IMR-90 (cell line): ENCODE results near the gene NOL9. TPM values are rescaled to one million over a fixed set of nuclear protein-coding genes. Genes with fewer than 3 reads are reported as not detected.
"Not testable (repeated sequence)": the region's sequence is repeated elsewhere in the genome, so short reads cannot be mapped to it uniquely, and the experiment has no call there.

Experiments
- ATAC-seq: fragments of 200-7000 bp; cut with Tn5 transposase; 2 replicates; pipeline ENCODE4 v1.9.1; 2020; ENCODE audit warnings: low read depth, mild to moderate bottlenecking, moderate library complexity
- BruUV-seq: library from RNA; stranded (reverse); fragments of 400-500 nt; replicated peaks from 2 replicates; lab custom pipeline; 2021; lab: Mats Ljungman, UMichigan
- CTCF ChIA-PET: fragments of 300-600 bp; formaldehyde crosslinking; extraction: SDS; loops from one replicate; lab custom pipeline; 2021; ENCODE audit warnings: antibody characterized with exemption; lab: Yijun Ruan, JAX
- POLR2A ChIA-PET: fragments of 300-600 bp; sonication (Branson Sonifier 250); formaldehyde crosslinking; loops from one replicate; lab custom pipeline; 2022; ENCODE audit warnings: antibody characterized with exemption; ENCODE audit not compliant: unreplicated experiment; lab: Charles Lee
- DNase-seq: peaks from one replicate; pipeline ENCODE4 v3.0.0; 2013
- H2AFZ ChIP-seq: replicated peaks from 2 replicates; pipeline ENCODE3; 2013; ENCODE audit warnings: low read length, mild to moderate bottlenecking; ENCODE audit not compliant: poor library complexity
- H2AK5ac ChIP-seq: 2 replicates; pipeline ENCODE4 v1.6.1; 2013; ENCODE audit warnings: low read depth, low read length, inconsistent platforms
- H2AK9ac ChIP-seq: replicated peaks from 2 replicates; pipeline ENCODE3; 2013; ENCODE audit warnings: mild to moderate bottlenecking, low read depth, low read length, moderate library complexity; ENCODE audit not compliant: poor library complexity
- H2BK120ac ChIP-seq: 2 replicates; pipeline ENCODE4 v1.6.1; 2013; ENCODE audit warnings: low read depth, low read length, inconsistent platforms
- H2BK15ac ChIP-seq: 3 replicates; pipeline ENCODE4 v1.6.1; 2013; ENCODE audit warnings: low read depth, low read length, inconsistent platforms
- H2BK20ac ChIP-seq: 2 replicates; pipeline ENCODE4 v1.6.1; 2013; ENCODE audit warnings: low read depth, mild to moderate bottlenecking, inconsistent platforms, low read length, moderate library complexity
- H2BK5ac ChIP-seq: 2 replicates; pipeline ENCODE4 v1.6.1; 2013; ENCODE audit warnings: mild to moderate bottlenecking, low read depth, low read length, inconsistent platforms; ENCODE audit not compliant: poor library complexity, severe bottlenecking
- H3K14ac ChIP-seq: replicated peaks from 2 replicates; pipeline ENCODE4 v1.6.1; 2013; ENCODE audit warnings: low read depth, low read length, inconsistent platforms
- H3K18ac ChIP-seq: 2 replicates; pipeline ENCODE4 v1.6.1; 2013; ENCODE audit warnings: low read depth, low read length, control low read depth
- H3K23ac ChIP-seq: 2 replicates; pipeline ENCODE4 v1.6.1; 2013; ENCODE audit warnings: low read depth, low read length, inconsistent platforms
- H3K27ac ChIP-seq: 2 replicates; pipeline ENCODE4 v1.5.1; 2013; ENCODE audit warnings: mild to moderate bottlenecking, control low read depth, low read length; ENCODE audit not compliant: insufficient read depth
- H3K27me3 ChIP-seq: 2 replicates; pipeline ENCODE4 v1.6.1; 2013; ENCODE audit warnings: low read length; ENCODE audit not compliant: control insufficient read depth, insufficient read depth
- H3K36me3 ChIP-seq: 2 replicates; pipeline ENCODE4 v1.6.1; 2013; ENCODE audit warnings: low read length, mixed read lengths; ENCODE audit not compliant: control insufficient read depth, insufficient read depth
- H3K4ac ChIP-seq: 2 replicates; pipeline ENCODE4 v1.6.1; 2013; ENCODE audit warnings: low read depth, low read length, inconsistent platforms
- H3K4me1 ChIP-seq: 2 replicates; pipeline ENCODE4 v1.6.1; 2013; ENCODE audit warnings: low read length, mixed read lengths; ENCODE audit not compliant: control insufficient read depth, insufficient read depth
- H3K4me2 ChIP-seq: 2 replicates; pipeline ENCODE4 v1.6.1; 2013; ENCODE audit warnings: low read depth, mild to moderate bottlenecking, control low read depth, low read length, moderate library complexity
- H3K4me3 ChIP-seq: 2 replicates; pipeline ENCODE4 v1.5.1; 2013; ENCODE audit warnings: low read depth, mild to moderate bottlenecking, control low read depth, low read length, moderate library complexity; ENCODE audit not compliant: insufficient read depth
- H3K56ac ChIP-seq: 2 replicates; pipeline ENCODE4 v1.6.1; 2013; ENCODE audit warnings: low read length, inconsistent platforms; ENCODE audit not compliant: insufficient read depth; ENCODE audit errors: extremely low read depth
- H3K79me1 ChIP-seq, 2 experiments: 2 replicates each; pipeline ENCODE4 v1.6.1; 2013; ENCODE audit warnings: low read length in 2 of 2, inconsistent platforms in 1 of 2, low read depth in 1 of 2
- H3K9ac ChIP-seq: 2 replicates; pipeline ENCODE4 v1.6.1; 2013; ENCODE audit warnings: low read depth, low read length, control low read depth
- H3K9me1 ChIP-seq: 2 replicates; pipeline ENCODE4 v1.6.1; 2013; ENCODE audit warnings: low read length, inconsistent platforms; ENCODE audit not compliant: insufficient read depth
- H3K9me3 ChIP-seq: 2 replicates; pipeline ENCODE4 v1.6.1; 2013; ENCODE audit warnings: low read length; ENCODE audit not compliant: control insufficient read depth, insufficient read depth
- H4K20me1 ChIP-seq: 2 replicates; pipeline ENCODE4 v1.6.1; 2013; ENCODE audit warnings: low read length, inconsistent platforms; ENCODE audit not compliant: insufficient read depth
- H4K5ac ChIP-seq: 2 replicates; pipeline ENCODE4 v1.6.1; 2013; ENCODE audit warnings: mild to moderate bottlenecking, low read depth, low read length, control low read depth
- H4K8ac ChIP-seq, 2 experiments: 2 replicates each; pipeline ENCODE4 v1.6.1; 2013; ENCODE audit warnings: low read depth in 2 of 2, low read length in 2 of 2, control low read depth in 1 of 2, inconsistent platforms in 1 of 2
- H4K91ac ChIP-seq: 2 replicates; pipeline ENCODE4 v1.6.1; 2013; ENCODE audit warnings: low read depth, low read length, inconsistent platforms; ENCODE audit not compliant: insufficient read depth
- POLR2A ChIP-seq: IDR thresholded peaks from 2 replicates; pipeline ENCODE4 v1.6.1; 2012; ENCODE audit warnings: mild to moderate bottlenecking, low read depth, low read length
- RCOR1 ChIP-seq: IDR thresholded peaks from 2 replicates; pipeline ENCODE4 v1.6.1; 2012; ENCODE audit warnings: mild to moderate bottlenecking, low read length, improper control_type of control experiment; ENCODE audit not compliant: insufficient replicate concordance
- WGBS, 2 experiments: methylation state at CpG; one replicate each; pipeline versions ENCODE4 v1.1.5 to v1.1.7; 2013; ENCODE audit warnings: missing lambda C conversion rate in 2 of 2; ENCODE audit not compliant: insufficient read length in 1 of 2; ENCODE audit errors: extremely low coverage in 2 of 2; 5-methylcytosine and 5-hydroxymethylcytosine counted together
- dilution Hi-C: fragments of 300-500 bp; cut with HindIII; formaldehyde crosslinking; loops from one replicate; pipeline ENCODE4 v1.14.3; 2018; ENCODE audit warnings: low sequenced_read_pairs; ENCODE audit not compliant: unreplicated experiment
- in situ Hi-C: fragments of 300-500 bp; cut with MboI; formaldehyde crosslinking; loops from 3 replicates; pipeline ENCODE4 v1.14.3; 2019; ENCODE audit warnings: low sequenced_read_pairs, inconsistent platforms, mixed read lengths
- intact Hi-C: fragments of 100-400 bp; cut with micrococcal nuclease; formaldehyde crosslinking; loops from 2 replicates; pipeline ENCODE4 v1.10.0; 2022
- polyA plus RNA-seq, 3 experiments: library from polyadenylated mRNA; depleted of rRNA; stranded (reverse); fragments of >200 nt; gene quantifications; 2 replicates each; pipeline ENCODE4 v1.2.3, GENCODE V29; 2012; ENCODE audit warnings: low replicate concordance in 1 of 3
- total RNA-seq: library from RNA; depleted of rRNA; stranded (reverse); fragments of >200 nt; gene quantifications from 2 replicates; pipeline ENCODE4 v1.2.3, GENCODE V29; 2012

Gene NOL9
- total and polyA plus RNA-seq, 2 of the 4 experiments (the other 2 are of a cell fraction), result 13.0 to 19.2 TPM

GRCh38 chr1:6600410-6601048, 46.2 kb upstream of the NOL9 start:
- DNase-seq (peak; percentile 27), ATAC-seq (no peak)
- TSS peak; percentile 12 for BruUV-seq
- Histone ChIP-seq H3K9ac (peak overlapping the region; percentile 58), H2AK9ac (peak overlapping the region; percentile 100), H3K14ac (peak overlapping the region; percentile 76), H4K5ac (peak overlapping the region; percentile 5; the same call in 1 of the 2 replicates), H3K4me3 (peak overlapping the region; percentile 88), H3K27me3 (no peaks in the 10 kb centered on the region), H3K4me1 (peaks cover 14% of the 10 kb centered on the region), H2BK5ac (peak overlapping the region; percentile 60), H3K18ac (no peak overlapping the region; the same call in 1 of the 2 replicates), H2AK5ac (peak overlapping the region; percentile 46), H4K8ac (peak overlapping the region in 1 of 2 experiments; percentile 26; a peak in 1 of 4 replicates), H4K20me1 (peaks cover 65% of the 10 kb centered on the region), H4K91ac (peak overlapping the region; percentile 61; the same call in 1 of the 2 replicates), H3K27ac (peak overlapping the region; percentile 58), H3K9me3 (no peaks in the 10 kb centered on the region), H3K79me1 (peaks cover 5 to 66% of the 10 kb centered on the region in 2 experiments; a peak in 3 of 4 replicates), H3K4ac (peak overlapping the region; percentile 79), H3K4me2 (peak overlapping the region; percentile 68), H2BK20ac (peak overlapping the region; percentile 21; the same call in 1 of the 2 replicates), H3K56ac (peak overlapping the region; percentile 59), H2BK15ac (no peak overlapping the region; the same call in 2 of the 3 replicates), H2BK120ac (peak overlapping the region; percentile 59), H3K36me3 (peaks cover 32% of the 10 kb centered on the region), H3K9me1 (peaks cover 13% of the 10 kb centered on the region), H2AFZ (peak overlapping the region; percentile 78), H3K23ac (peak overlapping the region; percentile 81)
- dilution Hi-C loops, result no loop called here
- WGBS, 2 experiments, result 0% methylated on average over 1 of the region's 10 CpGs; no CpG with 5 or more reads in 1 of the 2 experiments
- CTCF ChIA-PET, result interaction anchor here (0.6 kb wide), 1 partner anchor 19 kb away, joined by 6 read pairs; no protein-coding TSS in a partner anchor
- in situ Hi-C loops, result no loop called here
- POLR2A ChIA-PET, result no interaction called here
- intact Hi-C loops, result loop anchor here (2.0 kb wide), 1 partner anchor 46 kb away; no protein-coding TSS in a partner anchor
- TF ChIP-seq POLR2A (no peak), RCOR1 (no peak)

- H2BK120ac ChIP-seq, H3K27me3 ChIP-seq, H3K18ac ChIP-seq, H4K5ac ChIP-seq, H2BK5ac ChIP-seq, dilution Hi-C loops, H3K23ac ChIP-seq, BruUV-seq, H4K91ac ChIP-seq, POLR2A ChIA-PET, H2BK20ac ChIP-seq, H2AFZ ChIP-seq, H2AK5ac ChIP-seq, H2BK15ac ChIP-seq, DNase-seq, H3K9me3 ChIP-seq, H3K56ac ChIP-seq, ATAC-seq, H4K8ac ChIP-seq, in situ Hi-C loops: not testable (repeated sequence)
- H3K9me1 ChIP-seq, result peaks cover 12% of the 10 kb centered on the region
- intact Hi-C loops, result loop anchor here (2.0 kb wide), 1 partner anchor 47 kb away; no protein-coding TSS in a partner anchor
- H3K36me3 ChIP-seq, result peaks cover 37% of the 10 kb centered on the region
- peak overlapping the region; percentile 100 for H2AK9ac ChIP-seq
- peaks cover 70% of the 10 kb centered on the region for H4K20me1 ChIP-seq
- H3K9ac ChIP-seq, result peak overlapping the region; percentile 58; the same call in 1 of the 2 replicates
- H3K4me2 ChIP-seq, result peak overlapping the region; percentile 68
- 100% methylated on average over 4 of the region's 8 CpGs; no CpG with 5 or more reads in 1 of the 2 experiments for WGBS, 2 experiments
- peak overlapping the region; percentile 79; the same call in 1 of the 2 replicates for H3K4ac ChIP-seq
- peaks cover 14% of the 10 kb centered on the region for H3K4me1 ChIP-seq
- H3K79me1 ChIP-seq, result peaks cover 8 to 67% of the 10 kb centered on the region in 2 experiments; a peak in 3 of 4 replicates
- peak overlapping the region; percentile 58; the same call in 1 of the 2 replicates for H3K27ac ChIP-seq
- peak overlapping the region; percentile 88 for H3K4me3 ChIP-seq
- CTCF ChIA-PET, result interaction anchor here (0.6 kb wide), 1 partner anchor 18 kb away, joined by 6 read pairs; no protein-coding TSS in a partner anchor
- H3K14ac ChIP-seq, result peak overlapping the region; percentile 76; the same call in 1 of the 2 replicates
These were observed 45.7 kb upstream of the NOL9 start for GRCh38 chr1:6599991-6600390.
